ENCODE measurements around the gene TBXAS1.
"Not testable (repeated sequence)": the region's sequence is repeated elsewhere in the genome, so short reads cannot be mapped to it uniquely, and the experiment has no call there.

The TBXAS1 gene

DNA sequence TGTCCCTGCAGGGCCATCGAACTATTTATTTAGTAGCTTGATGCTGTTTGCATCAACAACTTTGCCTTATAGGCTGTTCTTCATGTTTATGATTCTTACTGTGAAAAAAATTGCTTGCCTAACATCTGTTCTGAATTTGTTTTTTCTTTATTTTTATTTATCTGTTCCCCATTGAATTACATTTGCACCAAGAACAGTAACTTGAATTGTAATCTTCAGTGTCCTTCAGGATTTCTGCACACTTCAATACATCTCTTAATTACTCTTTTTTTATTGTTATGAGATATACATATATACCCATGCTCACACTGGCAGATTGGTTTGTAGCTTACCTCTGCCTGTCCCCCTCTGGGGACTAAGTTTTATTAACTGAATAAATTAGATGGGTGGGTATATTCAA, 64.4 kb downstream of the TBXAS1 start:
- no peak for DNase-seq (ENCODE audit: low read depth)

DNA sequence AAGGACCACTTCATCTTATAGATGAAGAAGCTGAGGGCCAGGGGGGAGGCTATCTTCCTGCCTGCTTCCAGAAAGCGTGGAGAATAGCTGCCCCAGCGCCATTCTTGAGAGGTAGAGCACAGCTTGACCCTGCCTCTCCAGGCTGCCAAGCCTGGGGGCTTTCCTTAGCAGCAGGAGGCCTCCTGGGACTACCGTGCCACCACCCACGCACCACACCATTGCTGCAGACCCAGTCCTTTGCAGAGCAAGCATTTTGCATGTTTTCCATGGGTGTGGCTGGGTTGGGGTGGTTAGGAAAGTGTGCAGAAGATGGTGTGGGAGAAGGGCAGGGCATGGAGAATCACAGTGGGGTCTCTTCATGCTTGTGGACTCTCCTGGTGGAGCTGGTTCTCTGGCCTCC, 64.9 kb downstream of the TBXAS1 start:
- DNase-seq (ENCODE audit: low read depth) = no peak

DNA sequence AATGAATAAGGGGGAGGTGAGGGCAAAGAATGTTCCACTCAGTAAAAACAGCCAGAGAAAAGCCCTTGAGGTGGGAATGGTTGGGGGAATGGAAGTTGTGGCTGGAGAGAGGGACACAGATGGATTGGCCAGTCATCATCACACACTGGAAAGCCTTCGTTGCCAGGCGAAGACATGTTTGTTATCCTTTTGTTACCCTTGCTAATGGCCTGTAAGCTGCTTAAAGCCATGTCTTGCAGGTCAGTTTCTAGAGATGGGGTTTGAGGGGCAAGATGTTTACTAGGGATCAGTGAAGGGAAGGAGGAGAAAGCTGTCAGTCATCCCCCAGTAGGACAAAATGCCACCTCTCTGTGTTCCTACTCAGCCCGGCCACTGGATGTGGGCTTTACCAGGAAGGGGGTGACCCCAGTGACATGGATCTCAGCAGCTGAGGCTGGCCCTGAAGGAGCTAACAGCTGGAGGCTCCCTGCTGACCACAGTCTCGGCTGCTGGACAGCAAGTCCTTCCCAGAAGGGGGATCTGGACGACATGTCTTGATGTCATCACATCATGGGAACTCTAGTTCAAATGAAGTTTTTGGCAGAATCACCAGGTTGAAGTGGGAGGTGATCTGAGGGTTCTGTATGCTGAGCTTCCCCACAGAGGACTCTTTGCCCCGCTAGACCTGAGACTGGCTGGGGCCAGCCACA, 66.2 kb downstream of the TBXAS1 start:
- DNase-seq (ENCODE audit: low read depth) = no peak

DNA sequence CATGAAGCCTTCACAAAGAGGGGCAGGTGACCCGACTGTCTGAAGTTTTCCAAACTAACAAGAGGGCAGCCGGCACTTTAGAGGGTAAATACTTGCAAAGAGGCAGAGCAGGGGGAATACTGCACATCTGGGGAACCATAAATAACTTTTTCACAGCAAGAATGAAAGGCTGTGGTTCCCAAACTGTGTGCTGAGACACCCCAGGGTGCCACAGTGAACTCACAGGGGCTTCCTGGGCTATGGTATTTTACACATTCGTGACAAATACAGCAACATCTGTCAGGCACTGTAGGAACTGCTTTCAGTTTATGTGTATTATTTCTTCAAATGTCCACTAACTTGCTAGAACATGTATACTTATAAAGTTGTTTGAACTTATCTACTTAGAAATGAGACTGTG, 67.2 kb downstream of the TBXAS1 start:
- no peak for DNase-seq (ENCODE audit: low read depth)

DNA sequence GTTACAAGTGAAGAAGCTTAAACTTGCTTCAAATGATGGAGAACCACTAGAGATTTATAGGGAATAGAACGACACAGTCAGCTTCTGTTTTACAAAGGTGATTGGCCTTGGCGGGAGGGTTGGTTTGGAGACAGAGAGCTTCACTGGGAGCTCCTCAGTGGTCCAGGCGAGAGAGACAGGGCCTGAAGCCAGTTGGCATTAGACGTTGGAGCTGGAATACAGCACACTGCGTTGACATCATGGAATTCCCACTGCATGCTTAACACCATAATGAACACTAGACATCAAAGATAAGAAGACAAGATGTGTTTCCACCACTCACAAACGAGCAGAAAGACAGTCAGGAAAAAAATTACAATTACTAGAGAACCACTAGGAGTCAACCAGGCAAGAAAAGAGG, 67.8 kb downstream of the TBXAS1 start:
- no peak for DNase-seq (ENCODE audit: low read depth)

DNA sequence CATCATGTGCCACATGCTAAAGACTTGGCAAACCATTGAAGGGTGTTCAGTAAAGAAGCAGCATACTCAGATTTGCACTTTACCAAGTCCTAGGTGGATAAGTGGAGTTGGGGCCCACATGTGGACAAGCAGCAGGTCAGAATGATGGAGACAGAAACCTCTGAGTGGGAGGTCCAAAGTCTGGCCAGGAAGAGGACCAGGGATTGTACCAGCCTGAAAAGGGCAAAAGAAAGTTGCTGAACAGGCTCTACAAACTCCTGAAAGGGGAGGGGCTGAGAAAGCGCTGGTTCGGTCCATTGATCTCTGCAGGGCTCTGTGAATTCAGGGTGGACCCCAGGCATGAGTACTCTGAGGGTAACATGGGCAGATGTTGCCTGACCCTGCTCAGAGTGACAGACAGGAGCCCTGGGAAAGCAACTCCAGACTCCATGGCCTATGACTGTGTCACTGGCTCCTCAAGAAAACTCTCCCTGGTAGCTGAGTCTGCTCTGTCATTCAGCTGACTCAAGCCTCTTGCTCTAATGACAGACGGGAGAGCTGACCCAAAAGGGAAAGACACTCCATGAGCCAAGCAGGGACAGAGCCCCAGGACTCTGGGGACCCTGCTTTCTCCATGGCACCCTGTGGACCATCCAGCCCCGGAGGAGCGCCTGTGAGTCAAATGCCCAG, 68.5 kb downstream of the TBXAS1 start:
- no peak for DNase-seq (ENCODE audit: low read depth)

DNA sequence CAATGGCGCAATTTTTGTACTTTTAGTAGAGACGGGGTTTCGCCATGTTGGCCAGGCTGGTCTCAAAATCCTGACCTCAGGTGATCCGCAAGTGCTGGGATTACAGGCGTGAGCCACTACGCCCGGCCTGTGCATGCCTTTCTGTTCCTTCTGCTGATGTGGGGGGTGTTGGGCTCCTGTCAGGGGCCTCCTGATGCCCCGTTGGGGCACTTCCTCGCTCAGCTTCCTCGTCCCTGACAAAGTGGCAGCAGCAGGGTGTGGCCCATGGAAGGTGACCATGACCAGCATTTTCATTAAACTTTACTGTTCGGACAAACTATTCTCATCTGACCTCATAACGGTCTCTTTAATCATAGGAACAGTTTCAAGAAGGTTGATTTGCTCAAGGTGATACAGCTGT, 69.4 kb downstream of the TBXAS1 start:
- no peak for DNase-seq (ENCODE audit: low read depth)

DNA sequence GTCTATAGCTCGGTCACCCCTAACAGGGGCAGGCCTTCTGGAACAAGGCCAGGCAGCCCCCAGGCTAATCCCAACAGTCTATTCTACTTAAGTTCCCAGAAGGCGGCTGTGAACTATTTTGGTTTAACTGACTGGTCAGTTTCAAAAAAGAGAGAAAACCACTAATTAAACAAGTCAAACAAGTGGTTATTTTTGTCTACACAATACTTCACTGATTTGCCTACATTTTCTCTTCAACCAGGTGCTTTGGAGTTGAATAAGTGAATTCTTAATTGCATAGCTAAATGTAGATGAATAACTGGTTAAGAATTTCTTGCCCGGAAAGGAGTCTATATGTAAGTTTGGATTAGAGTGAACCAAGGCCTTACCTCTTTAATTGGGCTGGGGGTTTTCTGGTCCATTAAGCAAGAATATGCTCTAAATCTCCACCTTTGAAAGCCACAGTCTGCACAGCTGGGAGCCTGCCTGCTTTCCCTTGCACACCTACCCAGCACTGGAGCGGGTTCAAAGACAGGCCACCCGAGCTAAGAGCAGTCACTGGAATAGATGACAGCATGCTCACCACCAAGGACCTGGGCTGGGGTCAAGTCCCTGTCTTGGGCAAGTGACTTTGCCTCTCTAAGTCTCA, 70.4 kb downstream of the TBXAS1 start:
- no peak for DNase-seq (ENCODE audit: low read depth)

DNA sequence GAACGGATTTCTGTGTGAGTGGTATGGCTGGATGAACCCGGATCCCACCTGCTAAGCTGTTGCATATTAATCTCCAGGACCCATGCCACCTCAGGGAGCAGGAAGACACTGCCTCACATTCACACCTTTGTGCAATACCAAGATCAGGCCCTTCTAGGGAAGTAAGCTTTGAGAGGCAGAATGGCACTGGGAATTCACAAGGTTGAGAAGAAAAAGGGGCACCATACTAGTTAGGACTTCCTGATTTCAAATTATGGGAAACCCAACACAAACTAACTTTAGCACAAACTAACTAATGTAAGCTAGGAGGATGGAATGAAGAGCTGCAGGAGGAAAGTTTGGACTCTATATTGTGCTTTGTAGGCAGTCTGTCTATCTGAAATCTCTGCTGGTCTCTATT, 71.3 kb downstream of the TBXAS1 start:
- DNase-seq (ENCODE audit: low read depth) = no peak

DNA sequence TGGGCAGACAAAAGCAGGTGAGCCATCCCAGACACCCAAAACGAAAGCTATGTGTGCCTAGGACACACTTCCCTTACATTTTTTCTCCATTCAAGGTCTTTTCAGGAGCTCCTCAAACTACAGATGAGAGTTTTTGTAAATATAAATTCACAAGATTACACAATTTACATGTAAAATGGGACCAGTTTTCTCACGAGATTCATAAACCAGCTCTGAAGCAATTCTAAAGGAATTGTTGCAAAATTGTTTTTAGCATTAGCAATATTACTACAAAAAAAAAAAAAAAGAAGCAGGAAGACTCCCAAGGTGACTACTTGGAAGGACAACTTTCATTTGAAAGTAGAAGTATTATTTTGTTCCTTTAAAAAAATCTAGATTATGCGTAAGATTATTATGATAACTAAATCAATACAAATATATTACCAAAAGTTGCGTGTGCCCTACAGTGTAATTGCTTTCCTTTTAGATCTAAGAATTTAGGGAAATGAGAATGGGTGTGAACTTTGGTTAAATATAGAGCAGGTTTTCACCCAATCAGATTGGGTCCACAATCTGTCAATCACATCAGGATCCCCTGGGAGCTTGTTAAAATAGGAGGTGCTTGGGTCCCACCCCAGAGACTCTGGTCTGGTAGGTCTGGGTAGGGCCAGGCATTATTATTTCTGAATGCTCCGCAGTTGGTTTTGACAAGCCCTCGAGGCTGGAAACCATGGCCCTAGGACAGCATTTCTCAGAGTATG, 72.2 kb downstream of the TBXAS1 start:
- DNase-seq (ENCODE audit: low read depth) = no peak

DNA sequence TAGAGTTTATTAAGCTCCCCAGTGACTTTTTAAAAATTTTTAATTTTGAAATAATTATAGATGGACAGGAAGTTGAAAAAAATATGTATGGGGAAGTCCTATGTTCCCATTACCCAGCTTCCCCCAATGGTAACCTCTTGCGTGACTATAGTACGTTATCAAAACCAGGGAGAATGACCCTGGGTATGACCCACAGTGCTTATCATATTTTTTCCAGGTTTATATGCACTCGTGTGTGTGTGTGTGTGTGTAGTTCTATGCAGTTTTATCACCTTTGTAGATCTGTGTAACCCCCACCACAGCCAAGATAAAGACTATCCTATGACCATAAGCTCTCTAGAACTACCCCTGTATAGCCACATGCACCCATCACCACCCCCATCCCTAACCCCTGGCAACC, 72.8 kb downstream of the TBXAS1 start:
- peak; percentile 80 for DNase-seq (ENCODE audit: low read depth)

DNA sequence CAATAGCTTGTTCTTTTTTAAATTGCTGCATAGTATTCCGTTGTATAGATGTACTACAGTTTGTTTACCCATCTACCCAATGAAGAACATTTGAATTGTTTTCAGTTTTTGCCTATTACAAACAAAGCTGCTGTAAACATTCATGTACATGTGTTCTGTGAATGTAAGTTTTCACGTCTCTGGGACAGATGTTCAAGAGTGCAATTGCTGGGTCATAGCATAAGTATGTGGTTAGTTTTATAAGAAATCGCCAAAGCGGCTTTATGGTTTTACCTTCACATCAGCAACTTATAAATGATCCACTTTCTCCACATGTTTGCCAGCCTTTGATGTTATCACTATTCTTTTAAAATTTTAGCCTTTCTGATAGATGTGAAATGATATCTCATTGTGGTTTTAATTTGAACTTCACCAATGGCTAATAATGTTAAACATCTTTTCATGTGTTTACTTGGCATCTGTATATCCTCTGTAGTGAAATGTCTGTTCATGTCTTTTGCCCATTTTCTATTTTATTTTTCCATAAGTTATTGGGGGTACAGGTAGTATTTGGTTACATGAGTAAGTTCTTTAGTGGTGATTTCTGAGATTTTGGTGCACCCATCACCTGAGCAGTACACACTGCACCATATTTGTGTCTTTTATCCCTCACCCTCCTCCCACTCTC, 73.5 kb downstream of the TBXAS1 start:
- DNase-seq (ENCODE audit: low read depth) = no peak

DNA sequence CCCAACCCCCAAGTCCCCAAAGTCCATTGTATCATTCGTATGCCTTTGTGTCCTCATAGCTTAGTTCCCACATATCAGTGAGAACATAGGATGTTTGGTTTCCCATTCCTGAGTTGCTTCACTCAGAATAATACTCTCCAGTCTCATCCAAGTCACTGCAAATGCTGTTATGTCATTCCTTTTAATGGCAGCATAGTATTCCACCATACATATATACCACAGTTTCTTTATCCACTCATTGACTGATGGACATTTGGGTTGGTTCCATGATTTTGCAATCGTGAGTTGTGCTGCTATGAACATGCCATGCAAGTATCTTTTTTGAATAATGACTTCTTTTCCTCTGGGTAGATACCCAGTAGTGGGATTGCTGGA, 74.0 kb downstream of the TBXAS1 start:
- not testable (repeated sequence) for DNase-seq (ENCODE audit: low read depth)

DNA sequence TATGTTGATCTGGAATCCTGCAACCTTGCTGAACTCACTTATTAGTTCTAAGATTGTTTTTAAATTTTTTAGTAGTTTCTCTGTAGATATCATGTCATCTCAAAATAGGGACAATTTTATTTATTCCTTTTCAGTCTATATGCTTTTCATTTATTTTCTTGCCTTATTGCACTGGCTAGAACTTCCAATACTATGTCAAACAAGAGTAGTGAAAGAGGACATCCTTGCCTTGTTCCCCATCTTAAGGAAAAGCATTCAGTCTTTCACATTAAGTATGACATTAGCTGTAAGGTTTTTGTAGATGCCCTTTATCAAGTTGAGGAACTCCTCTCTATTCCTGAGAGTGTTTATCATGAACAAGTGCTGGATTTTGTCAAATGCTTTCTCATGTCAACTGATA, 77.8 kb downstream of the TBXAS1 start:
- no peak for DNase-seq (ENCODE audit: low read depth)

DNA sequence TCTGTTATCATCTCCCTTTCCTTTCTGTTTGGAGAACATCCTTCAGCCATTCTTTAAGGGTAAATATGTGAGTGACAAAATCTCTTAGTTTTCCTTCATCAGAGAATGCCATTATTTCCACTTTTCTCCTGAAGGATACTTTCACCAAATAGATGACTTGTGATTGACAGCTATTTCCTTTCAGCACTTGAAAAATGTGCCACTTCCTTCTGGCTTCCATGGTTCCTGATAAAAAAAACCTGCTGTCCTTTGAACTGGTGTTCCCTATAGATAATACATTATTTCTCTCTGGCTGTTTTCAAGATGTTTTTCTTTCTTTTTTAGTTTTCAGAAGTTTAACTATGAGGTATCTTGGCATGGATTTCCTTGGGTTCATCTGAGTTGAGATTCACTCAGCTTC, 79.7 kb downstream of the TBXAS1 start:
- no peak for DNase-seq (ENCODE audit: low read depth)

DNA sequence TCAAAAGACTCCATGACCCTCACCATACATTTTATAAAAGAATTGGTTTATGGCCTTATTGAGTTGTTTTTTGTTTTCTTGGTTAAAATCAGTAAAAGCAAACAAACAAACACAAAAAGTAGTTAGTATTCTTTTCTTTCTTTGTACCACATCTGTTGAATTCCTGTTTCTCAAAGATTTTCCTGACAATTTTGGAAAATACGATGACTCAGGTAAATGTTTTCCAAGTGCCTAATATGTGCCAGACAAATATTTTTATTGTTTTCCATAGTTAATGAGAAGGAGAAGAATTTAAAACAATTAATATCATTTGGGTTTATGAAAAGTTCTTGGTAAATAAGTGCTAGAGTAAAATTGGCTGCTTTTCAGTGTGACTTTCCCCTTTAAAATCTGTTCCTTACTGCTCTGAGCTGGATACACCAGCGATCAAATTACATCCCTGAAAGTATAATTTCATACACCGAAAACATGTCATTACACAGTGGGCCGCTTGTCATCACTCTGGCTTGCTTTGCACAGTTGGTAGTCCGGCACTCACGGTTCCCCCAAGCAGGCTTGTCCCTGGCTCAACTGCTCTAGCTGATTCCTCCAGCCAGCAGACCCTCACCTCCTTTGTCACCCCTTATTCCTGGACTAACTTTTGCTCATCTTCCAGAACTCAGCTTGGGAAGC, 80.5 kb downstream of the TBXAS1 start:
- DNase-seq (ENCODE audit: low read depth) = no peak

DNA sequence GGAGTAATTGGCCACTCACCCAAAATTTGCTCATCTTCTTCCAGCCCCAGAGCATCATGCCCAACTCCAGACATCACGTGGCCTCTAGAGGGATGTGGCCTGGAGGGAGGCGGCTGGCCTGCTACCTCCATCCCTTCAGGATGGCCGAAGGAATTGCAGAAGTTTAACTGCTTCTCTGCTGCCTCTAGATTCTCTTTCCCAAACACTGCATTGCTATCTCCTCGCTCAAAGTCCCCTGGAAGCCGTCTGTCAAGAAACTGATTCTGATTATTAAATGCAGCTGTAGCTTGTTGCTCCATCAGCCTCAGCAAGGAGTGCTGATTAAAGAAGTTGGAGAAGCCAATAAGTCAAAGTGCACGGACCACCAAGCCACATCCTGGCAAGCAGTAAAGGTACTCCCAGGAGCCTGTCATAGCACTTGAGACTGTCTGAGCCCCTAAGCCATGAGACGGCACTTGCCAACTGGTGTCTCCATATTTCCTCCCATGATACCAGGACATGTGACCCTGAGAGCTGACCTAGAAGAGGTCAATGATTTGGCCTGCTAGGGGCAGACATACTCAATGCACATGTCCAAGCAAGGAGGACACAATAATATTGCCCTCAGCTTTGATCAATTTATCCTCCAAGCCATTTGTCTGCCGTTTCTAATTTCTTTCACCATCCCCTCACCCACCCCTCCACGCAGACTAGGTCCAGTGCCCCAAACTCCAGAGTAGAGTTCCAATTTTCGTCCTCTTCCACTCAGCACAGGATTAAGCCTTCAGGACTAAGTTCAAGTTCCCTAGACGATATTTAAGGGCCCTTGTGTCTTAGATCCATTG, 84.2 kb downstream of the TBXAS1 start:
- DNase-seq (ENCODE audit: low read depth) = no peak

DNA sequence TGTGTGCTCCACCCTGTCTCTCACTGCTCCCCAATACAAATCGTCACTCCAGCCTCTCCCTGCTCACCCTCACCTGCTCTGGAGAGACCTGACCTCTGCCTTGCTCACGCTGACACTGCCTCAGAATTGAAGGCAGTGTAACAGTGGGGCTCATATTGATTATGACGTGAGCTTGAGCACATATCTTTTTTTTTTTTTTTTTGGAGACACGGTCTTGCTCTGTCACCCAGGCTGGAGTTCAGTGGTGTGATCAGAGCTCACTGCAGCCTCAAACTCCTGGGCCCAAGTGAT, 84.7 kb downstream of the TBXAS1 start:
- DNase-seq (ENCODE audit: low read depth) = no peak

DNA sequence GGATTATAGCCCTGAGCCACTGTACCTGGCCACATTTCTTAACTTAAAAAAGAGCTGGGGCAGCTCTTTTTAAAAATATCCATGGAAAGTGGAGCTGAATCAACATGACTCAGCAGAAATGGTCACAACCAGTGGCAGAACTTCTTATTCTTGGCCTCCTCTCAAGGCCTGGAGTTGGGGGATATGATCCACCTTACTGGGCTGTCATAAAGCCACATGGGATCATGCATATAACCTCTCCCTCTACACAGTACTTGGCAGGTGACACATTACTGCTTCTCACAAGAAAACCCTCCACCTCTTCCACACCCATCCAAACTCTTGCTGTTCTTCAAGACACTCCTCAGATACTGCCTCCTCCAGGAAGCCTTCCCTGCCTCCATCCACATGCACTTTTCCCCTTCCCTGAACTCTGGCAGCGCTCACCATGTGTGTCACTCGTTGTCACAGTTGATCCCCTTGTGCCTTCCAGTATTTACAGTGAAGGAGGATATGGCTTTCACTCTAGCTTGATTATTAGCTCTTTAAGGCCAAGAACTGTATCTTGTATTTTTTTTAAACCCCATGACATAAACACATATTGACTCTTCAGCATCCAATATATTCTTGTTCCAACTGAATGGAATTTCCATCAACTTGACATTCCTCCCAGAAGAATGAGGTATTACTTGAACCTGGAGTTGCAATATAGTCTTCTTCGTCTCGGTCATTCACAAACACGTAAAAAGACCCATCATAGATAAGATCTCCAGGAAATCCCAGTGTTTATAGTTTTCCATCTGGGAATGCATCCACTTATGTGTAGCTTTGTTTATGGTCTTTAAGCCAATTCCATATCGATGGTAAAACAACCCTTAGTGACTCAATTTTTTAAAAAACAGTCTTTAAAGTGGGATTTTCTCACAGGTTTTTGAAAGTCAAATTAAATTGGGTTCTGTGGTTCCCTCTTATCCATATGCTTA, 85.5 kb downstream of the TBXAS1 start:
- no peak for DNase-seq (ENCODE audit: low read depth)

DNA sequence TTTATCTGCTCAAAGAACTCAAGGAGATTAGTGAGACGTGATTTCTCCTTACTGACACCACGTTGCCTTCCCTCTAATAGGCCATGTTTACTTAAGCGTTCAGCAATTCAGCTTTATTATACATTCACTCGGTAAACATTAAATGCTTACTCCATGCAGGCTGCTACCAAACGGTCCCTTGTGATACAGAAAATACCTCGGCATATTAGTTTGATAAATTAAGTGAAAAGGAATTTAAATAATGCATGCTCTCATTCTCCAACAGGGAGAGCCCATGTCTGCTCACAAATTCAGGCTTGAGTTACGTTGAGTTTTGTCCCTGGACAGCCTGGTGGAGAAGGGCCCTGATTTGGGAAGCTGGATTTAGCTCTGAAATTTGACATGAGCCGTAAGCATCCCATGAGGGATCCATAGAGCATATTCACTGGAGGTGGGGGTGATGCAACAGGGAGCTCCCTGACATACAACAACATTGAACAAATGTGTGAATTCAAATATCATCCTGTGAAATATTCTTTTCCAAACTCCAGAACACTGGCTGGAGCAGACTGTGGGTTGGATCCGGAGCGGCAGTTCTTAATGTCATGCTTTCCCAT, 86.3 kb downstream of the TBXAS1 start:
- no peak for DNase-seq (ENCODE audit: low read depth)

Data from CMK (cell line).